ENCODE data around the gene MYBPH.

GRCh38 chr1:203219171-203219570 lies 43.5 kb upstream of the MYBPH start:
- TF ChIP-seq CTCF (IDR thresholded peaks at IDR 0.05; ENCODE audit: poor library complexity, severe bottlenecking) (no peak), EZH2 (IDR thresholded peaks at IDR 0.05; ENCODE audit: borderline replicate concordance, insufficient read depth, low read length, poor library complexity, severe bottlenecking) (no peak), EP300 (conservative IDR thresholded peaks at IDR 0.05; ENCODE audit: poor library complexity, severe bottlenecking) (no peak)

All from neural cell (in vitro differentiated cells).